PFSK-1 (cell line): ENCODE measurements around the gene CFAP299.

Experiments used
- POLR2AphosphoS5 ChIP-seq: IDR thresholded peaks from 2 replicates; pipeline ENCODE4 v1.6.1; 2012; ENCODE audit warnings: low read depth, mild to moderate bottlenecking, control low read depth, low read length, moderate library complexity
- REST ChIP-seq, 2 experiments: IDR thresholded peaks; 2 replicates each; pipeline versions ENCODE4 v1.6.1 to v1.8.0; 2011 to 2012; ENCODE audit warnings: low read depth in 2 of 2, low read length in 2 of 2, control low read depth in 1 of 2, inconsistent platforms in 1 of 2, mild to moderate bottlenecking in 1 of 2, moderate library complexity in 1 of 2; ENCODE audit not compliant: insufficient read depth in 1 of 2
- SIN3A ChIP-seq: IDR thresholded peaks from 2 replicates; pipeline ENCODE4 v1.6.1; 2012; ENCODE audit warnings: mild to moderate bottlenecking, low read length, moderate library complexity, borderline replicate concordance; ENCODE audit not compliant: insufficient read depth
- TAF1 ChIP-seq: IDR thresholded peaks from 2 replicates; pipeline ENCODE4 v1.6.1; 2012; ENCODE audit warnings: low read length, control low read depth, borderline replicate concordance; ENCODE audit not compliant: insufficient read depth

- no peak for TF ChIP-seq TAF1
- no peak for TF ChIP-seq POLR2AphosphoS5
- TF ChIP-seq REST (IDR thresholded peaks at IDR 0.05; ENCODE audit: insufficient read depth in 1 of 2, low read depth in 2 of 2, low read length in 2 of 2): no peak
- TF ChIP-seq SIN3A: no peak
Observed at GRCh38 chr4:80286451-80286850, 49.1 kb upstream of the CFAP299 start.
